Renal pelvis (tissue), 4 donors: Measurements from ENCODE around the gene MINDY4. TPM values are rescaled to one million over a fixed set of nuclear protein-coding genes. Genes with fewer than 3 reads are reported as not detected.

ENCODE experiments used
- DNase-seq: peaks from one replicate; pipeline ENCODE4 v3.0.0-alpha.2; 2013
- polyA plus RNA-seq, 3 donors: library from polyadenylated mRNA; unstranded; fragments of 120-200 nt; gene quantifications; one replicate each; pipeline ENCODE4 v1.2.1, GENCODE V29; 2013; ENCODE audit not compliant: insufficient read length in 3 of 3

Gene MINDY4
- polyA plus RNA-seq, 3 donors = 12.1 to 42.4 (median 12.3) TPM

GRCh38 chr7:30771880-30772425 is 736 bp downstream of the MINDY4 start:
- no peak for DNase-seq

- no peak for DNase-seq
These were observed 1.8 kb downstream of the MINDY4 start for GRCh38 chr7:30772984-30773383.

GRCh38 chr7:30775992-30776391 is 4.8 kb downstream of the MINDY4 start:
- no peak for DNase-seq

- DNase-seq = no peak
These were observed 5.8 kb downstream of the MINDY4 start for GRCh38 chr7:30776971-30777370.

- DNase-seq = no peak
These were observed 7.2 kb downstream of the MINDY4 start for GRCh38 chr7:30778255-30779025.

GRCh38 chr7:30779574-30779973 is 8.4 kb downstream of the MINDY4 start:
- no peak for DNase-seq

GRCh38 chr7:30780941-30781340 is 9.7 kb downstream of the MINDY4 start:
- DNase-seq = no peak

- no peak for DNase-seq
These were observed 11.5 kb downstream of the MINDY4 start for GRCh38 chr7:30782690-30783089.

GRCh38 chr7:30785786-30786185 is 14.6 kb downstream of the MINDY4 start:
- DNase-seq = no peak

- no peak for DNase-seq
These were observed 16.3 kb downstream of the MINDY4 start for GRCh38 chr7:30787486-30787885.

GRCh38 chr7:30788640-30789333 is 17.6 kb downstream of the MINDY4 start:
- no peak for DNase-seq

- no peak for DNase-seq
These were observed 18.1 kb downstream of the MINDY4 start for GRCh38 chr7:30789334-30789711.

- DNase-seq = no peak
These were observed 19.1 kb downstream of the MINDY4 start for GRCh38 chr7:30790356-30790755.

GRCh38 chr7:30791114-30791513 is 19.9 kb downstream of the MINDY4 start:
- DNase-seq = no peak

- no peak for DNase-seq
These were observed 24.1 kb downstream of the MINDY4 start for GRCh38 chr7:30795161-30795948.

GRCh38 chr7:30796105-30796869 is 25.1 kb downstream of the MINDY4 start:
- no peak for DNase-seq

GRCh38 chr7:30797176-30798040 is 26.2 kb downstream of the MINDY4 start:
- no peak for DNase-seq

GRCh38 chr7:30799206-30799975 is 28.2 kb downstream of the MINDY4 start:
- no peak for DNase-seq

- DNase-seq = no peak
These were observed 28.9 kb downstream of the MINDY4 start for GRCh38 chr7:30799976-30800661.
